Smooth muscle cell of bladder (primary cell): ENCODE data around the gene GRAMD1C. TPM values are rescaled to one million over a fixed set of nuclear protein-coding genes. Genes with fewer than 3 reads are reported as not detected.

ENCODE experiments used
- total RNA-seq: library from RNA; depleted of rRNA; stranded (reverse); fragments of >200 nt; gene quantifications from 2 replicates; pipeline ENCODE4 v1.2.3, GENCODE V29; 2014

Gene GRAMD1C
- total RNA-seq: 1.3 and 2.1 TPM in 2 replicates

DNA sequence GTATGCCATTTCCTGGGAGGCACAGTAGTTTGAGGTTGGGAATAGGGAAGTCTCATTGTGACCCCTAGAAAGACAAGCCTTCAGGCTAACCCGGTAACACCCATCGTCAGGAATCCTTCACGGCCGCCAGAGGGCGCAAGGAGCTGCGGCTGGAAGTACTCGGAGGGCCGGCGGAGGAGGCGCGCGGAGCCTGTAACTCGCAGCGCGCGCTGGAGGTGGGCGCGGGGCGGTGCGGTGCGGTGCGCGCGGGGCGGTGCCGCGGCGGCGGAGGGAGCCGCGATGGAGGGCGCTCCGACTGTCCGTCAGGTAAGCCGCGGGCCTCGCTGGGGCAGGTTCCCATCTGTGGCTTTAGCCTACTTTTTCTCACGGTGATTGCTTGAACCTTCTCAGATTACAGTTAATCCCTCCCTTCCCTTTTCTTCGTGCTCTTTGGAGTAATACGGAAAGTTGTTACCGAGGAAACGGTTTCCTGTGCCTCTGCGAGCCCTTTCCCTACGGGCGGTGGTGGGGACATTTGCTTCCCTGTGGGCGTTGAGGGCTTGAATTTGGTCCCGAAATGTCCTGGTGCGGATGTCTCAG is at the start of gene GRAMD1C:
Gene GRAMD1C (plus strand): TSS at position 158 of the 579 bp plus-strand sequence. CDS start 122 bp downstream, at position 280.

DNA sequence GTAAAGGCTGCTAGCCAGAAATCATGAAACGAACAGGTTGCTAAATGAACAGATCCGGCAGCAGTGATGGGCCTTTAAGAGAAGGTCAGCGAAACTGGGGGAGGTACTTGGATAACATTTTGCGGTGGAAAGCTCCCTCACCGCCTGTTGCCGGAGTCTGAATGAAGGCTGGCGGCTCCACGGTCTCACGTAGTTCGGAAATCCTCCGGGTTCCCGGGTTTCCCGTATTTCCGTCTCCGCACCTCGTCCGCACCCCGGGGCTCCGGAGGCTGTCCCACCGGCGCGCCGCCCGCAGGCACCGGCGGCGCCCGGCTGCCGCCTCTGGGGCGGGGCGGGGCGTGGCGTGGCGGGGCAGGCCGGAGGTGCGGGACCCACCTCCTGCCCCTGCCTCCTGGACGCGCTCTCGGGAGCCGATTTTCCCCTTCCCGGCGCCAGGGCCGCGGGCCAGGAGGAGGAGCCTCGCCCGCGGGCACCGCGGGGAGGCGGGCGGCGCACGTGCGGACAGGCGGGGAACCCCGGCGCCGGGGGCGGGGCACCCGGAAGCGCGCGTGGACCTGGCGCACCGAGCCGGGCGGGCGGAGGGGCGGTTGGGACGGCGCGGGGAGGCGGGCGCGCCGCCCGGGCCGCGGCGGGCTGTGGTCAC is 108.9 kb downstream of the GRAMD1C start, which contains the start of gene ZDHHC23:
Gene ZDHHC23 (plus strand): TSS at position 642 of the 643 bp plus-strand sequence. CDS start 790 bp downstream, outside the sequence.

Other genes with a start within 250 kb of the GRAMD1C start
- 3.8 and 4.4 TPM in 2 replicates for gene USF3, start 142.1 kb upstream of the GRAMD1C start, total RNA-seq
- 145 and 194 TPM in 2 replicates for gene NAA50, start 92.5 kb upstream of the GRAMD1C start, total RNA-seq
- 128 and 165 TPM in 2 replicates for gene ATP6V1A, start 91.8 kb upstream of the GRAMD1C start, total RNA-seq
- gene ZDHHC23, start 109.2 kb downstream of the GRAMD1C start, total RNA-seq: 0.74 and 0.85 TPM in 2 replicates
- gene CCDC191, start 217.7 kb downstream of the GRAMD1C start, total RNA-seq: 1.8 and 2.0 TPM in 2 replicates
- gene QTRT2, start 217.9 kb downstream of the GRAMD1C start, total RNA-seq: 10.8 and 11.8 TPM in 2 replicates